ENCODE data around the gene C2orf92.
"Not testable (repeated sequence)": the region's sequence is repeated elsewhere in the genome, so short reads cannot be mapped to it uniquely, and the experiment has no call there.

Gene C2orf92

DNA sequence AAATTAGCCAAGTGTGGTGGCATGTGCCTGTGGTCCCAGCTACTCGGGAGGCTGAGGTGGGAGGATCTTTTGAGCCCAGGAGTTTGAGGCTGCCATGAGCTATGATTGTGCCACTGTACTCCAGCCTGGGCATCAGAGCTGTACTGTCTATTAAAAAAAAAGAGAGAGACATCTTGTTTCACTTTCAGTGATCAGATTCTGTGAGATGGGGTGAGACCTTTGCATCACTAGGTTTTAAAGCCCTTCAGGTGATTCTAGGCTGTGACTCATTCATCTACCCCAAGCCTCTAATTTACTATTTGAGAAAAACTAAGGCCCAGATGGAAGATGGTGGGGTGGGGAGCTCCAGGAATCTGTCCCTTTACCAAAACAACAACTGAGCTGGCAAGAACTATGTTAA is 7.1 kb downstream of the C2orf92 start:
- ChIA-PET CTCF (interaction anchor here (1.6 to 6.3 kb wide), 3 partner anchors 11 to 21 kb away, joined by 4 to 59 read pairs (median 32); partner anchors contain the start of gene ACTR1B), POLR2A (no interaction called here)
- H3K4me3 ChIP-seq (ENCODE audit: low read depth, low read length): no peak overlapping the region
- no peak for DNase-seq (ENCODE audit: low read depth, low spot score)
- TF ChIP-seq CTCF (IDR thresholded peaks at IDR 0.05; ENCODE audit: insufficient read depth, low read length, missing control alignments): no peak

DNA sequence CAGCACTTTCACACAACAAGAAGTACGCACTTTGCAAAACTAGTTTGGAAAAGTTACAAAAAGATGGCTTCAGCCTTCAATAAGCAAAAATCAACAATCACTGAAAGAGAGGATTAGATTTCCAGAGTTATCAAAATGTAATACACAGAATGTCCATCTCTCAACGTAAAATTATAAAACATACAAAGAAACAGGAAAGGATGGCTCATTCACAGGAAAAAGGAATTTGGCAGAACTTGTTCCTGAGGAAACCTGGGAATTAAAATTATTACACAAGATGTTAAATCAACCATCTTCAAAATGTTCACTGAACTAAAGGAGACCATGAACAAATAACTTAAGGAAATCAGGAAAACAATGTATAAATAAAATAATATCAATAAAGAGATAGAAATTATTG is 8.0 kb downstream of the C2orf92 start:
- ChIA-PET CTCF (interaction anchor here (0.8 to 6.3 kb wide), 3 partner anchors 14 to 87 kb away, joined by 3 to 59 read pairs (median 32); partner anchors contain the start of gene ACTR1B), POLR2A (no interaction called here)
- TF ChIP-seq CTCF (IDR thresholded peaks at IDR 0.05; ENCODE audit: insufficient read depth, low read length, missing control alignments): no peak
- no peak for DNase-seq (ENCODE audit: low read depth, low spot score)
- no peak overlapping the region for H3K4me3 ChIP-seq (ENCODE audit: low read depth, low read length)

GRCh38 chr2:97678298-97678697 is 8.8 kb downstream of the C2orf92 start:
- no peak for TF ChIP-seq CTCF (IDR thresholded peaks at IDR 0.05; ENCODE audit: insufficient read depth, low read length, missing control alignments)
- POLR2A ChIA-PET: no interaction called here
- CTCF ChIA-PET: interaction anchor here (4.0 to 6.3 kb wide), 2 partner anchors 15 to 20 kb away, joined by 32 to 59 read pairs; partner anchors contain the start of gene ACTR1B

DNA sequence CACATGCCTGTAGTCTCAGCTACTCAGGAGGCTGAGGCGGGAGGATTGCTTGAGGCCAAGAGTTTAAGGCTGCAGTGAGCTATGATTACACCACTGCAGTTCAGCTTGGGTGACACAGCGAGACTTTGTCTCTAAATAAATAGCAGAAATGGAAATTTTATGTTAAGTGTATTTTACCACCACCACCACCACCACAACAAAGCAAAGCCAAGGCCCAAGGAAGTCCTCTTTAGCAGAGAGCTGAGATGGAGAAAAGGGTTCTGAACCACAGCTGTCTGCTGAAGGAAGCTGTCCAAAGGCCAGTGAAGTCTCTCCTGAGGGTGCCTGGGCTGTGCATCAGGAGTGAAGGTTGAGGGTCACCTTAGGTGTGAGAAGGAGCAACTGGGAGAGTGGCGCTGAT is 17.7 kb downstream of the C2orf92 start:
- DNase-seq (ENCODE audit: low read depth, low spot score); POLR2A ChIA-PET; H3K4me3 ChIP-seq (ENCODE audit: low read depth, low read length): not testable (repeated sequence)
- CTCF ChIA-PET: interaction anchor here (1.5 to 2.9 kb wide), 3 partner anchors 11 to 97 kb away, joined by 4 to 32 read pairs (median 4); no protein-coding TSS in a partner anchor

More at GRCh38 chr2:97678298-97678697, 8.8 kb downstream of the C2orf92 start:
- no peak overlapping the region for H3K4me3 ChIP-seq (ENCODE audit: low read depth, low read length)
- no peak for DNase-seq (ENCODE audit: low read depth, low spot score)

- ChIA-PET CTCF (interaction anchor here (1.7 to 2.9 kb wide), 2 partner anchors 10 to 12 kb away, joined by 4 to 32 read pairs; no protein-coding TSS in a partner anchor), POLR2A (no interaction called here)
- no peak for TF ChIP-seq CTCF (IDR thresholded peaks at IDR 0.05; ENCODE audit: insufficient read depth, low read length, missing control alignments)
- DNase-seq (ENCODE audit: low read depth, low spot score): no peak
- no peak overlapping the region for H3K4me3 ChIP-seq (ENCODE audit: low read depth, low read length)
Observed at GRCh38 chr2:97688062-97688827, 18.7 kb downstream of the C2orf92 start.

DNA sequence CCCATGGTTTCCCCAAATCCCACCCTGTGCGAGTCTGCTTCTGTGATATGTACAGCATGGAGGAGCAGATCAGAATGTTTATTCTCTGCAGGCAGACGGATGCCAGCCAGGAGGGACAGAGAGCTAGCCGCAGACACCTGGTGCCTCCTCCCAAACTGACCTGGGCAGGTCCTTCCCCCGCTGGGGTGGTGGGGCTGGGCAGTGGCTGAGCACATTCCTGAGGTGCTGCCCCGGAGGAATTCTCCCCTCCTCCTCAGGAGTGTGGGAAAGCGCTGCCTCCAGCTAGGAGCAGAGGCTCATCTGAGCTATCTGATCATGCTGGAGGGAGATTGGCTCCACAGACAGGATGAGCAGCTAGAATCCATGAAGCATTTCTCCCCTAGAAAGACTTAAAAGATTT is 21.7 kb downstream of the C2orf92 start:
- ChIA-PET CTCF (interaction anchor here (1.1 to 1.3 kb wide), 2 partner anchors 9 to 100 kb away, joined by 7 to 9 read pairs; no protein-coding TSS in a partner anchor), POLR2A (no interaction called here)
- H3K4me3 ChIP-seq (ENCODE audit: low read depth, low read length): no peak overlapping the region
- TF ChIP-seq CTCF (IDR thresholded peaks at IDR 0.05; ENCODE audit: insufficient read depth, low read length, missing control alignments): no peak
- no peak for DNase-seq (ENCODE audit: low read depth, low spot score)
